SK-N-MC (cell line): ENCODE results near the gene PTPRN2.

Experiments
- DNase-seq: peaks from one replicate; pipeline ENCODE4 v3.0.0-alpha.2; 2011; ENCODE audit warnings: low read depth, low spot score
- H3K27ac ChIP-seq: fragments of 200-600 bp; sonication (generic); 2 replicates; pipeline ENCODE4 v1.5.1; 2016; ENCODE audit warnings: mixed run types
- H3K36me3 ChIP-seq: fragments of 200-600 bp; sonication (generic); 2 replicates; pipeline ENCODE4 v1.6.1; 2017; ENCODE audit warnings: antibody characterized with exemption, low read length, mixed read lengths; ENCODE audit not compliant: insufficient read depth
- H3K4me3 ChIP-seq: fragments of 200-600 bp; sonication (generic); 2 replicates; pipeline ENCODE4 v1.5.1; 2016
- H3K9ac ChIP-seq: fragments of 200-600 bp; sonication (generic); 2 replicates; pipeline ENCODE4 v1.8.0; 2017; ENCODE audit warnings: mixed run types, mixed read lengths; ENCODE audit not compliant: insufficient read length
- H3K9me3 ChIP-seq: fragments of 200-600 bp; sonication (generic); 2 replicates; pipeline ENCODE4 v1.6.1; 2017; ENCODE audit warnings: low read depth, mild to moderate bottlenecking, antibody characterized with exemption, low read length, moderate library complexity, mixed read lengths
- EZH2 ChIP-seq: fragments of 200-600 bp; sonication (generic); IDR thresholded peaks from one replicate; pipeline ENCODE4 v1.6.1; 2017; ENCODE audit warnings: antibody characterized with exemption
- FOXP2 ChIP-seq: optimal IDR thresholded peaks from 2 replicates; pipeline ENCODE3; 2011; ENCODE audit warnings: mild to moderate bottlenecking, moderate library complexity; ENCODE audit not compliant: insufficient read depth; ENCODE audit errors: extremely low read length, control extremely low read depth
- POLR2AphosphoS5 ChIP-seq: IDR thresholded peaks from 2 replicates; pipeline ENCODE4 v1.6.1; 2012; ENCODE audit warnings: mild to moderate bottlenecking, low read depth, low read length, borderline replicate concordance

The PTPRN2 gene

GRCh38 chr7:157963526-157963925 is 624.1 kb downstream of the PTPRN2 start:
- Histone ChIP-seq H3K9ac (no peak overlapping the region), H3K36me3 (no peaks in the 10 kb centered on the region), H3K4me3 (no peak overlapping the region), H3K27ac (no peak overlapping the region), H3K9me3 (no peaks in the 10 kb centered on the region)
- DNase-seq = no peak
- TF ChIP-seq POLR2AphosphoS5 (no peak), FOXP2 (no peak), EZH2 (no peak)

GRCh38 chr7:157962458-157963306 is 624.9 kb downstream of the PTPRN2 start:
- no peaks in the 10 kb centered on the region for H3K36me3 ChIP-seq
- TF ChIP-seq POLR2AphosphoS5 (no peak), FOXP2 (no peak), EZH2 (no peak)
- no peak overlapping the region for H3K4me3 ChIP-seq
- no peaks in the 10 kb centered on the region for H3K9me3 ChIP-seq
- DNase-seq = no peak
- no peak overlapping the region for H3K27ac ChIP-seq
- H3K9ac ChIP-seq = no peak overlapping the region

GRCh38 chr7:157961731-157962457 is 625.7 kb downstream of the PTPRN2 start:
- Histone ChIP-seq H3K9ac (no peak overlapping the region), H3K9me3 (no peaks in the 10 kb centered on the region), H3K27ac (no peak overlapping the region), H3K36me3 (no peaks in the 10 kb centered on the region), H3K4me3 (no peak overlapping the region)
- TF ChIP-seq POLR2AphosphoS5 (no peak), EZH2 (peak; percentile 68)
- no peak for DNase-seq

GRCh38 chr7:157955348-157955999 is 632.1 kb downstream of the PTPRN2 start:
- no peak overlapping the region for H3K27ac ChIP-seq

GRCh38 chr7:157954901-157955300 is 632.7 kb downstream of the PTPRN2 start:
- Histone ChIP-seq H3K27ac (no peak overlapping the region), H3K9me3 (no peaks in the 10 kb centered on the region), H3K36me3 (no peaks in the 10 kb centered on the region), H3K9ac (no peak overlapping the region), H3K4me3 (no peak overlapping the region)
- TF ChIP-seq FOXP2 (no peak), POLR2AphosphoS5 (no peak)
- DNase-seq = no peak

More at GRCh38 chr7:157955348-157955999, 632.1 kb downstream of the PTPRN2 start:
- TF ChIP-seq EZH2 (no peak), FOXP2 (no peak), POLR2AphosphoS5 (no peak)
- H3K9ac ChIP-seq = no peak overlapping the region
- no peak for DNase-seq
- no peaks in the 10 kb centered on the region for H3K9me3 ChIP-seq
- no peaks in the 10 kb centered on the region for H3K36me3 ChIP-seq
- H3K4me3 ChIP-seq = no peak overlapping the region

GRCh38 chr7:157952841-157953645 is 634.6 kb downstream of the PTPRN2 start:
- no peak for DNase-seq
- TF ChIP-seq EZH2 (no peak), POLR2AphosphoS5 (no peak), FOXP2 (no peak)

GRCh38 chr7:157952050-157952667 is 635.5 kb downstream of the PTPRN2 start:
- Histone ChIP-seq H3K4me3 (no peak overlapping the region), H3K27ac (no peak overlapping the region), H3K36me3 (no peaks in the 10 kb centered on the region), H3K9me3 (no peaks in the 10 kb centered on the region; the same call in 1 of the 2 replicates), H3K9ac (no peak overlapping the region)
- TF ChIP-seq FOXP2 (no peak), POLR2AphosphoS5 (no peak), EZH2 (no peak)
- DNase-seq = no peak

More at GRCh38 chr7:157952841-157953645, 634.6 kb downstream of the PTPRN2 start:
- Histone ChIP-seq H3K9ac (no peak overlapping the region), H3K4me3 (no peak overlapping the region), H3K36me3 (no peaks in the 10 kb centered on the region), H3K27ac (no peak overlapping the region), H3K9me3 (no peaks in the 10 kb centered on the region)
